GM23248 (cell line): ENCODE measurements around the gene DEDD. TPM values are rescaled to one million over a fixed set of nuclear protein-coding genes. Genes with fewer than 3 reads are reported as not detected.
A peak's percentile ranks its signal among the peaks of the same experiment; 100 is the strongest.

Experiments used
- DNase-seq: peaks from one replicate; pipeline ENCODE4 v3.0.0-alpha.2; 2015
- H2AFZ ChIP-seq: fragments of 200-600 bp; sonication (generic); 2 replicates; pipeline ENCODE4 v1.6.1; 2016; ENCODE audit warnings: antibody characterized with exemption
- H3F3A ChIP-seq: fragments of 200-600 bp; sonication (generic); 2 replicates; pipeline ENCODE4 v1.6.1; 2016; ENCODE audit warnings: mild to moderate bottlenecking, antibody characterized with exemption, mixed run types; ENCODE audit not compliant: insufficient read depth
- H3K27ac ChIP-seq: fragments of 200-600 bp; sonication (generic); 2 replicates; pipeline ENCODE4 v1.5.1; 2016; ENCODE audit warnings: mild to moderate bottlenecking
- H3K27me3 ChIP-seq: fragments of 200-600 bp; sonication (generic); replicated peaks from 2 replicates; pipeline ENCODE4 v1.6.1; 2016; ENCODE audit warnings: mild to moderate bottlenecking; ENCODE audit not compliant: insufficient read depth
- H3K36me3 ChIP-seq: fragments of 200-600 bp; sonication (generic); 2 replicates; pipeline ENCODE4 v1.6.1; 2016; ENCODE audit warnings: low read depth, mild to moderate bottlenecking
- H3K4me1 ChIP-seq: fragments of 200-600 bp; sonication (generic); 2 replicates; pipeline ENCODE4 v1.6.1; 2016; ENCODE audit warnings: mild to moderate bottlenecking; ENCODE audit not compliant: insufficient read depth
- H3K4me2 ChIP-seq: fragments of 200-600 bp; sonication (generic); one replicate; pipeline ENCODE4 v1.6.1; 2016; ENCODE audit warnings: mild to moderate bottlenecking; ENCODE audit not compliant: unreplicated experiment
- H3K4me3 ChIP-seq: fragments of 200-600 bp; sonication (generic); 2 replicates; pipeline ENCODE4 v1.5.1; 2016; ENCODE audit warnings: mild to moderate bottlenecking
- H3K79me2 ChIP-seq: fragments of 200-600 bp; sonication (generic); 2 replicates; pipeline ENCODE4 v1.6.1; 2016; ENCODE audit warnings: mild to moderate bottlenecking; ENCODE audit not compliant: insufficient read depth
- H3K9ac ChIP-seq: fragments of 200-600 bp; sonication (generic); 2 replicates; pipeline ENCODE4 v1.6.1; 2016; ENCODE audit warnings: mild to moderate bottlenecking
- H3K9me2 ChIP-seq: fragments of 200-600 bp; sonication (generic); 2 replicates; pipeline ENCODE4 v1.6.1; 2016; ENCODE audit warnings: mixed run types, mild to moderate bottlenecking, moderate library complexity; ENCODE audit not compliant: insufficient read depth
- H3K9me3 ChIP-seq: fragments of 200-600 bp; sonication (generic); one replicate; pipeline ENCODE4 v1.6.1; 2017; ENCODE audit warnings: low read depth
- H4K20me1 ChIP-seq: fragments of 200-600 bp; sonication (generic); 2 replicates; pipeline ENCODE4 v1.6.0; 2016; ENCODE audit not compliant: insufficient read depth
- EZH2 ChIP-seq: fragments of 200-600 bp; sonication (generic); IDR thresholded peaks from 2 replicates; pipeline ENCODE4 v1.6.1; 2018; ENCODE audit warnings: antibody characterized with exemption, mild to moderate bottlenecking; ENCODE audit not compliant: insufficient read depth, poor library complexity, severe bottlenecking
- EZH2phosphoT487 ChIP-seq: fragments of 200-600 bp; sonication (generic); IDR thresholded peaks from 2 replicates; pipeline ENCODE4 v1.6.1; 2018; ENCODE audit warnings: antibody characterized with exemption, moderate library complexity, mild to moderate bottlenecking, low read depth; ENCODE audit not compliant: insufficient read depth
- WGBS, 2 experiments: methylation state at CpG; one replicate each; pipeline ENCODE4 v1.1.6; 2015 to 2017; ENCODE audit warnings: low lambda C conversion rate in 2 of 2, low coverage in 1 of 2; ENCODE audit errors: missing lambda C conversion rate in 2 of 2; 5-methylcytosine and 5-hydroxymethylcytosine counted together
- in situ Hi-C: fragments of 300-500 bp; cut with MboI; formaldehyde crosslinking; loops from 2 replicates; pipeline ENCODE4 v1.15.0; 2020
- polyA plus RNA-seq: library from polyadenylated mRNA; unstranded; fragments of >200 nt; fragmentation: Nextera tagmentation; extraction: Ambion mirVana; gene quantifications from 2 replicates; pipeline ENCODE4 v1.2.1, GENCODE V29; 2016
- total RNA-seq: library from RNA; depleted of rRNA; stranded (reverse); fragments of >200 nt; shearing (Covaris generic); gene quantifications from 2 replicates; pipeline ENCODE4 v1.2.3, GENCODE V29; 2014; rRNA removed

DEDD gene, protein sequence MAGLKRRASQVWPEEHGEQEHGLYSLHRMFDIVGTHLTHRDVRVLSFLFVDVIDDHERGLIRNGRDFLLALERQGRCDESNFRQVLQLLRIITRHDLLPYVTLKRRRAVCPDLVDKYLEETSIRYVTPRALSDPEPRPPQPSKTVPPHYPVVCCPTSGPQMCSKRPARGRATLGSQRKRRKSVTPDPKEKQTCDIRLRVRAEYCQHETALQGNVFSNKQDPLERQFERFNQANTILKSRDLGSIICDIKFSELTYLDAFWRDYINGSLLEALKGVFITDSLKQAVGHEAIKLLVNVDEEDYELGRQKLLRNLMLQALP
- total RNA-seq (30.4 and 36.7 TPM in 2 replicates), polyA plus RNA-seq (37.8 and 38.4 TPM in 2 replicates)

DNA sequence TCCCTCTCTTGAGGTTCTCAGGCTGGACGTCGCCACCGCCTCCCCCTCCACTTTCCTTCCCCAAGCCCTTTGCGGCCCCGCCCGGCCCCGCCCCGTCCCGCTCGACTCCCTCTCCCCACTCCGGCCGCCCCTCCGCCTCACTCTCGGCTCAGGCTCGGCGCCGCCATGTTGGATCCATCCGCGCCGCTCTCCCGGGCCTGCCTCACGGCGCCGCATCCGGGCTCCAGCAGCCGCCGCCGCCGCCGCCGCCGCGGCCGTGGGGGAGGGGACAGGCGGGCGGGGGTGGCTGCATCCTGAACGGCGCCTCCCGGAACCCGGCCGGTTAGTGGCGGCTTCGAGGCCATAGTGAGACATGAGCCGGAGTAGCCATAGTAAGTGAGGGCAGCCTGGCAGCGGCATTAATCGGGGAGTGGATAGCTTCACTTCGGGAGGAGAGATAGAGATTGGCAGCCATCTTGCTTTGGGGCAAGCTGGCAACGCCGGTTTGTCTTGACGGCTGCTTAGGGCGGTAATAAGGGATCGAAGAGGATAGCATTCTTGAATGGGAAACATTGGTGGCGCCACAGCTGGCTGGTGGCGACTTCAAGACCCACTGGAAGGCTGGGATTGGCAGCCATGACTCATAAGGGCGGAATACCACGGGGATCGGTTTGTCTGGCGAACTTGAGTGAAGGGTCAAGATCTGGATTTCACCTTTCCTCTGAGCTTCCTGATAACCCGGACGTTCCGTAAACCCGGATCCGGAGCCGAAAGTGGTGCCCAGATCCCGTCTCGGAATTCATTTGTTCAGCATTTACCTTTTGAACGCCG is at the start of gene DEDD:
Gene DEDD (minus strand): TSS at position 258 of the 810 bp plus-strand sequence. CDS start 8,205 bp downstream, outside the sequence.
- Histone ChIP-seq H3K9me2 (no peaks in the 10 kb centered on the region), H3K27ac (peak within 1 kb of the TSS; percentile 88), H3K27me3 (no peaks in the 10 kb centered on the region), H3K9me3 (no peaks in the 10 kb centered on the region), H4K20me1 (no peaks in the 10 kb centered on the region), H3K4me2 (peak within 1 kb of the TSS; percentile 86), H3F3A (peaks cover 15% of the 10 kb centered on the region), H3K4me1 (peaks cover 21% of the 10 kb centered on the region), H3K79me2 (peaks cover 92% of the 10 kb centered on the region), H3K9ac (peak within 1 kb of the TSS; percentile 91), H3K36me3 (peaks cover 18% of the 10 kb centered on the region), H3K4me3 (peak within 1 kb of the TSS; percentile 98), H2AFZ (peak within 1 kb of the TSS; percentile 93)
- WGBS, 2 experiments, result 0 to 2% methylated on average over 30 to 68 of the region's 68 CpGs
- TF ChIP-seq EZH2 (no peak), EZH2phosphoT487 (no peak)
- peak; percentile 97 for DNase-seq
- in situ Hi-C loops, result no loop called here

DNA sequence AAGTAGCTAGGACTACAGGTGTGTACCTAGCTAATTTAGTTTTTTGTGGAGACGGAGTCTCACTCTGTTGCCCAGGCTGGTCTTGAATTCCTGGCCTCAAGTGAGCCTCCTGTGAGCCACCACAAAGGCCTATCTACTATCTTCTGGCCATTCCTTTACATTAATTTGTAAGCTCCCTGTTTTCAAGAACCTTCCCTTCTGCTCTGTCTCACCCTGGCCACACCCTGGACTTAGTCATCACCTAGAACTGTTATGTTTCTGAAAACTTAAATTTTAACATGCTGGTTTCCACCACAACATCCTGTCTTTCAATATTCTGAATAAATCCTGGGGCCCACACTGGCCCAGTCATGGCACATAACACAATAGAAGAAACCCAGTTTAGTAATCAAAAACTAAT is 49.7 kb upstream of the DEDD start:
- no peaks in the 10 kb centered on the region for H3K9me2 ChIP-seq
- peak overlapping the region; percentile 13 for H3K4me3 ChIP-seq
- H3K9me3 ChIP-seq, result no peaks in the 10 kb centered on the region
- DNase-seq, result peak; percentile 84
- peaks cover 1% of the 10 kb centered on the region for H3K79me2 ChIP-seq
- H3K4me1 ChIP-seq, result peaks cover 26% of the 10 kb centered on the region
- H3K36me3 ChIP-seq, result no peaks in the 10 kb centered on the region
- TF ChIP-seq EZH2 (no peak), EZH2phosphoT487 (no peak)
- WGBS, 2 experiments, result 87 to 91% methylated on average over 1 of the region's 1 CpG
- peak overlapping the region; percentile 56 for H3K9ac ChIP-seq
- peaks cover 18% of the 10 kb centered on the region; the same call in 1 of the 2 replicates for H3F3A ChIP-seq
- no peaks in the 10 kb centered on the region for H4K20me1 ChIP-seq
- no peaks in the 10 kb centered on the region for H3K27me3 ChIP-seq
- in situ Hi-C loops, result no loop called here
- peak overlapping the region; percentile 38 for H2AFZ ChIP-seq
- H3K27ac ChIP-seq, result peak overlapping the region; percentile 85
- peak overlapping the region; percentile 71 for H3K4me2 ChIP-seq

DNA sequence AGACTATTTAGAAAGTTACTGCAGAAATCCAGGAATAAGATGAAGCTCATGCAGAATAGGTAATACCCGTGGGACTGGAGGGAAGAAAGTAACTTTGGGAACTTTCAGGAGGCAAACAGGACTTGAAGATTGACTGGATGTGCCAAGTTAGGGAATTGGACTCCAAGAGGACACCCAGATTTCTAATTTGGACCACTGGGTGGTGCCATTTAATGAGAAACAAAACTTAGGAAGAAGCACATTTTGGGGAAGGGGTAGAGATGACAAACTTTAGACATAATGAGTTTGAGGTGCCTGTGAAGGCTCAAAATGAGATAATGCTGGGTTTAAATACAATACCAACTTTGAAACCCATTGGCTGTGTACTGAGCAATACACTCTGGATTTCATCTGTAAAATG is 48.2 kb upstream of the DEDD start:
- in situ Hi-C loops, result no loop called here
- Histone ChIP-seq H4K20me1 (no peaks in the 10 kb centered on the region), H3K27me3 (no peaks in the 10 kb centered on the region), H2AFZ (no peak overlapping the region), H3K79me2 (peaks cover 17% of the 10 kb centered on the region), H3K27ac (no peak overlapping the region), H3K9me2 (no peaks in the 10 kb centered on the region), H3K9me3 (no peaks in the 10 kb centered on the region), H3K36me3 (no peaks in the 10 kb centered on the region), H3K4me1 (peaks cover 22% of the 10 kb centered on the region), H3K9ac (no peak overlapping the region), H3K4me2 (no peak overlapping the region), H3F3A (peaks cover 21% of the 10 kb centered on the region; the same call in 1 of the 2 replicates), H3K4me3 (no peak overlapping the region)
- 13 to 29% methylated on average over 1 of the region's 1 CpG for WGBS, 2 experiments
- no peak for TF ChIP-seq EZH2phosphoT487
- no peak for TF ChIP-seq EZH2
- DNase-seq, result peak; percentile 47

DNA sequence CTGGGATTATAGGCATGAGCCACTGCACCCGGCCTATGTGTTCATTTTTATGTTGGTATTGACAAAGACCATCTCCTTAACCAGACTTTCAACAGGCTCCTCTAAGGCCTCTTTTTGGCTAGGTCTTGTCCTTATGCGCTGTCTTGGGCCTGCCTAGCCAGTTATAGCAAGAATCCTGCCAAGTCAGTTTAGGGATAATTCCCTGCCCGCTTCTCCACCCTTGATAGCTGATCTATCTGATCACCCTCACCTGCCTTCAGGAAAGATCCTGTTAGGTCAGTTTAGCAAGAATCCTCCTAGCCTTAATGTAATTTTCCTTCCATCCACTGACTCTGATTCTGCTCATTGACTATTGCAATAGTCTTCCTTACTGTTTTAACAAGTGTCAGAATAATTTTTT is 47.2 kb upstream of the DEDD start:
- WGBS, 2 experiments, result 85 to 94% methylated on average over 3 of the region's 3 CpGs
- H3K27me3 ChIP-seq, result no peaks in the 10 kb centered on the region

More for the DNA sequence above, 47.2 kb upstream of the DEDD start:
- H3K4me3 ChIP-seq, result no peak overlapping the region
- H3F3A ChIP-seq, result peaks cover 21% of the 10 kb centered on the region; the same call in 1 of the 2 replicates
- TF ChIP-seq EZH2phosphoT487 (no peak), EZH2 (no peak)
- no peaks in the 10 kb centered on the region for H3K9me3 ChIP-seq
- H3K4me1 ChIP-seq, result peaks cover 15% of the 10 kb centered on the region
- DNase-seq, result no peak
- peaks cover 17% of the 10 kb centered on the region for H3K79me2 ChIP-seq
- H3K27ac ChIP-seq, result no peak overlapping the region
- H2AFZ ChIP-seq, result no peak overlapping the region
- no peak overlapping the region for H3K4me2 ChIP-seq
- in situ Hi-C loops, result no loop called here
- no peaks in the 10 kb centered on the region for H4K20me1 ChIP-seq
- no peak overlapping the region for H3K9ac ChIP-seq
- no peaks in the 10 kb centered on the region for H3K9me2 ChIP-seq
- no peaks in the 10 kb centered on the region for H3K36me3 ChIP-seq
